Posterior vena cava (tissue), 2 donors: ENCODE data around the gene PHF10. TPM values are rescaled to one million over a fixed set of nuclear protein-coding genes. Genes with fewer than 3 reads are reported as not detected.

Experiments
- DNase-seq: peaks from one replicate; pipeline ENCODE4 v3.0.0-alpha.2; 2020; ENCODE audit warnings: low spot score
- intact Hi-C, 2 donors: fragments of 100-400 bp; cut with DNase I; formaldehyde crosslinking; loops; one replicate each; pipeline versions ENCODE4 v1.14.1 to v1.14.2; 2022 to 2023
- total RNA-seq, 2 donors: library from RNA; stranded (reverse); fragmentation: NEBNext Ultra II Directional; extraction: Animal tissue kit (Norgen Biotek cat#: 25700); gene quantifications; one replicate each; pipeline ENCODE4 v1.2.1, GENCODE V29; 2021
- donor health status: DM: yes; HTN: yes; CAD: no.
- donor health status: DM: yes; HTN: yes; CAD: no.

PHF10 gene
- total RNA-seq, 2 donors from 2014 or later, result 36.2 to 57.6 TPM

DNA sequence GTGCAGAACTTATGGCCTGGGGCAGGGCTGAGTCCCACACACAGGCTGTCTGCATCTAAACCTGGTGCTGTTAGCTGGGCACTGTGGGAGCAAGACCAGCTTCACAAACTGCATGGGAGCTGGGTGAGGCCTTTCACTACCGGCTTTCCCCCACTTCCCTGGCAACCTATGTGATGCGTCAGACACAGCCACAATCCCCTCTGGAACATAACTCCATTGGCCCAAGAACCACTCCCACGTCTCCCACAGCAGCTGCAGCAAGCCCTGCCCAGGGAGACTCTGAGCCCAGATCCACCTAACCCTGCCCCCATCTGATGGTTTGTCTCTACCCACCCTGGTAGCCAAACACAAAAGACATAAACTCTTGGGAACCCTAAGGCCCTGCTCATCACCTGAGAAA lies 31.8 kb downstream of the PHF10 start:
- intact Hi-C loops, result no loop called here

DNA sequence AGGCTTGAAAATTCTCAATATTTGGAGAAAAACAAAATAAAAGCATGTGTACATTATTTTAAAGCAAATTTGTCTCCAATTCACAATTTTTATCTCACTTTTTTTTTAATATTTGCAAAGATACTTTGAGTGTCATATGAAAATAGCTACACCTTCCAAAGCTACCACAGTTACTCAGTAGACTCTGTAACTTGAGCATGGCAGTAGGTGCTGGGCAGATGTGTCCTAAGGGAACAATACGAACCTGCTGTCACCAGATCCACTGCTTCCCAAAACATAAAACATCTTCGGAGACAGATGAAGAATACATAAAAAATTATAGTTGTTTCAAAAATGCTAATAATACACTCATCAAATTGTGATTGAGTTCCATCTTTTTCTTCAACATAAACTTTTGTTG lies 33.0 kb downstream of the PHF10 start:
- no peak for DNase-seq
- intact Hi-C loops, result no loop called here

More for the DNA sequence above, 31.8 kb downstream of the PHF10 start:
- no peak for DNase-seq

DNA sequence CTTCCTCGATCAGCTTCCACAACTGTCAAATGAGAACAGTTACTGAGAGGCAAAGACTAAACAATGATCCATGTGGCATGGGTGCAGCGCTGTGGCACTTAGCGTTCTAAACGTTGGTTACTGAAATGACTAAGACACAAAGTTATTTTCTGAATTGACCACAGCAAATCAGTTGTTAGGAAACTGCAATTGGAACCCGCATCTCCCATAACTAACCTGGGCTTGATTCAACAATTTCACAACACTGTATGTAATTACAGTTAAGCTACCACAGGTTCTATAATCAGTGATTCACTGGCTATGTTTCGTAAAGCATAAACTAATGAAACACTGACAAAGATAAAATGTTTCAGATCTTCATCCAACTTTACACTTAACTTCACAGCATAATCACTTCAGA lies 35.0 kb downstream of the PHF10 start:
- intact Hi-C loops, result no loop called here
- no peak for DNase-seq

DNA sequence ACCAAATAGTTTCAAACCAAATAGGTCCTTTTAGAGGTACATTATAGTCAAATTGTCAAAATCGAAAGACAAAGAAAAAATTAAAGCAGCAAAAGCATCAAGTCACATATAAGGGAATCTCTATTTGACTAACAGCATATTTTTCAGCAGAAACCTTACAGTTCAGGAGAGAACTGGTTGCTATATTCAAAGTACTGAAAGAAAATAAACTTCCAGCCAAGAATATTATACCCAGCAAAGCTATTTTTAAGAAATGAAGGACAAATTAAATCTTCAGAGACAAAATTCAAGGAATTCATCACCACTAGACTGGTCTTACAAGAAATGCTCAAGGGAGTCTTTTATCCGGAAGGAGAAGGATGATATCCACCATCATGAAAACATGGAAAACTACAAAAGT lies 38.4 kb downstream of the PHF10 start:
- intact Hi-C loops, result no loop called here

DNA sequence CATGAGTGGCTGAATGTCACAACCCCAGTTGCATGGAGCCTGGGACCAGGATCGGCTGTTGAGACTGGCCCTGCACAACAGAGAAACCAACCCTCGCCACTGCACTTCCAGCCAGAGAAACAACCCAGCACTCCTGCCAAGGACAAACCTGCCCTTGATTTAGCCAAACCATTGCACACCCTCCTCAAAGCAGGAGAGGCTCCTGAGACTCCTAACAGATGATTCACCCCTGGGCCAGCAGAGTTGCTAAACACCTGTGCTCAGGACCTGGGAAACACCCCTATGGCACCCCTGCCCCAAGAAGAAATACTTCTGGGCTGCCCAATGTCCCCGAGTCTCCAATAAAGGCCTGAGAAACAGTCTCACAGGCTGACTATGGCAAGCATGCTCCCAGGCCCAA lies 40.2 kb downstream of the PHF10 start:
- intact Hi-C loops, result no loop called here
- DNase-seq, result no peak

More for the DNA sequence above, 38.4 kb downstream of the PHF10 start:
- no peak for DNase-seq

DNA sequence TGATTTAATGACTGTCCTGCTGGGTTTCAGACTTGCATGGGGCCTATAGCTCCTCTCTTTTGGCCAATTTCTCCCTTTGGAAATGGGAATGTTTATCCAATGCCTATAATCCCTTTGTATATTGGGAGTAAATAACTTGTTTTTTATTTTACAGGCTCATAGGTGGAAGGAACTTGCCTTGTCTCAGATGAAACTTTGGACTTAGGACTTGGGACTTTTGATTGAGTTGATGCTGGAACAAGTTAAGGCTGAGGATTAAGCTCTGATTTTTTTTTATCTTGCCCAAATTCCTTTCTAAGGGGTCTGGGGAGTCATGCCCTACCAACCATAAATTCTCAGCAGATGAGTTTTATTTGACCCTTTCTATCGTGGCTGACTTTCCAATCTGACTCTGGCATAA lies 46.0 kb downstream of the PHF10 start:
- intact Hi-C loops, result no loop called here

DNA sequence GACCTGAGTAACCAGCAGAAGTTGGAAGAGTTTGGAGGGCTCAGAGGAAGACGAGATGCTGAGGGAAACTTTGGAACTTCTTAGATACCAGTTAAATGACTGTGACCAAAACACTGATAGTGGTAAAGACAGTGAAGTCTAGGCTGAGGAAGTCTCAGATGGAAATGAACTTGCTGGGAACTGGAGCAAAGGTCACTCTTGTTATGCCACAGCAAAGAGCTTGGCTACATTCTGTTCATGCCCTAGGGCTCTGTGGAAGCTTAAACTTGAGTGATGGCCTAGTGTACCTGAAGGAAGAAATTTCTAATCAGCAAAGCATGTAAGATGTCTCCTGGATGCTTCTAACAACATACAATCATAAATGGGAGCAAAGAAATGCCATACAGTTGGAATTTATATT lies 47.2 kb downstream of the PHF10 start:
- no peak for DNase-seq
- intact Hi-C loops, result no loop called here

More for the DNA sequence above, 46.0 kb downstream of the PHF10 start:
- DNase-seq, result no peak

DNA sequence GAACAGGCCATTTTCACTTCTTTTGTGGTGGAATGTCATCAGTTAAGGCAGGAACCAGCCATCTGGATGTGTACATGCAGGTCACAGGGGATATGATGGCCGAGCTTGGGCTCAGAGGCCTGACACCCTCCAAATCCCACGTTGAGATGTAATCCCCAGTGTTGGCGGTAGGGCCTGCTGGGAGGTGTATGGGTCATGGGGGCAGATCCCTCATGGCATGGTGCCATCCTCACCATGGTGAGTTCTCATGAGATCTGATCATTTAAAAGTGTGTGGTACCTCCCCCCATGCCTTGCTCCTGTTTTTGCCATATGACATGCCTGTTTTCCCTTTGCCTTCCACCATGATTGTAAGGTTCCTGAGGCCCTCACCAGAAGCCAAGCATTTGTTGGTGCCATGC lies 49.3 kb downstream of the PHF10 start:
- intact Hi-C loops, result no loop called here
- no peak for DNase-seq

- intact Hi-C loops, result no loop called here
- no peak for DNase-seq
These were observed 52.7 kb downstream of the PHF10 start for GRCh38 chr6:169671563-169671962.

DNA sequence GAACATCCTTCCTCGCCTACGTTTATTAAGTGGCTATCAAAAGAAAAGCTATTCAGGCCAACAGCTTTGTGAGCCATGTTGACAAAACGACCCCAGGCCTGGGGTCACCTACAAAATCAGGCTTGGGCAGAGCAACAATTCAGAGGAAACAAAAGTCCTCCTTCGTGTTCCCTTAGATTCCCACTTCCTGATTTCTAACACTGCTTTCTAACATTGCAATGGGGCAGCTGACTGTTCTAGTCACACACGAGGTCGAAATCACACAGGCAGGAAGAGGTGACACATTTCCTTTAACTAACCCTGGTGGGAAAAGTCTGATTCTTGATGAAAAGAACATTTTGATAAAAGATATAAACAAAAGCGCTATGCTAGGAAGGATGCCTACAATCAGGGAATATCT lies 54.4 kb downstream of the PHF10 start:
- intact Hi-C loops, result no loop called here
- no peak for DNase-seq

- intact Hi-C loops, result no loop called here
- DNase-seq, result no peak
These were observed 55.2 kb downstream of the PHF10 start for GRCh38 chr6:169669147-169669546.

GRCh38 chr6:169668203-169668847 lies 56.0 kb downstream of the PHF10 start:
- DNase-seq, result no peak
- intact Hi-C loops, result no loop called here

GRCh38 chr6:169667716-169668115 lies 56.6 kb downstream of the PHF10 start:
- intact Hi-C loops, result no loop called here
- no peak for DNase-seq

GRCh38 chr6:169666441-169666840 lies 57.9 kb downstream of the PHF10 start:
- intact Hi-C loops, result no loop called here
- no peak for DNase-seq

DNA sequence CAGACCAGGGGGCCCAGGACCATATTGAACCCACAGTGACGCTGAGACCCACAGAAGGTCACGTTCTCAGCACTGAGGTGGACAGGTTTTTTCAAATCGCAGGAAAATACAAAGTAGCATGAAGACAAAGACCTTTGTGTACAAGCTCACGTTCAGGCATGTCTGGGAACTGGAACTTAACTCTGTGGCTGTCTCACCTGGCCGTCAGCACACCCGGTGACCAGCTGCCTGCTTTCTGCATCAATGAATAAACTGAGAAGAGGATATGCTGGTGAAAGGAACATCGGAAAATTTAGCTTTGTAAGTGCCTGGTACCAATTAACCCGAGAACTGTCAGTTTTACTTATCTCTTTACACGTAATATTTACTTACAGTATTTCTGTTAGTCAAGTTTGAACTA lies 59.0 kb downstream of the PHF10 start:
- intact Hi-C loops, result no loop called here
- no peak for DNase-seq

DNA sequence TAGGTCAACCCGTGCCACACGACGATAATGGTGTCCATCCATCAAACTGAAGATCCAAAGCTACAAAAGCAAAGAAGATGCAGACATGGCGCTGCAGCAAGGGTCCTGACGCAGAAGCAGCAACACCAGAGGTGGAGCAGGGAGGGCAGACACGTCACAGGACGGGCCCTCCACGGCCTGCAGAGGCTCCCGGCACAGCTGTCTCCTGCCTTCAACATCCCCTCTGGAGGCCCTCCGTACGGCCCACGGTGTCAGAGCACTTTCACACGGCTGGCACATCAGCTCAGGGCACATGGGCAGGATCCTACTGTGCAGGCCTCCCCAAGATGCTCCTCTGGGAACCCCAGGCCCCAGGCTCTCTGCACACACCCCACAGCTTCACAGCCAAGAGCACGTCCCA lies 60.1 kb downstream of the PHF10 start:
- intact Hi-C loops, result no loop called here
- DNase-seq, result no peak

GRCh38 chr6:169663468-169663867 lies 60.8 kb downstream of the PHF10 start:
- no peak for DNase-seq

GRCh38 chr6:169661391-169661756 lies 62.9 kb downstream of the PHF10 start:
- intact Hi-C loops, result no loop called here
- no peak for DNase-seq

More at GRCh38 chr6:169663468-169663867, 60.8 kb downstream of the PHF10 start:
- intact Hi-C loops, result no loop called here

DNA sequence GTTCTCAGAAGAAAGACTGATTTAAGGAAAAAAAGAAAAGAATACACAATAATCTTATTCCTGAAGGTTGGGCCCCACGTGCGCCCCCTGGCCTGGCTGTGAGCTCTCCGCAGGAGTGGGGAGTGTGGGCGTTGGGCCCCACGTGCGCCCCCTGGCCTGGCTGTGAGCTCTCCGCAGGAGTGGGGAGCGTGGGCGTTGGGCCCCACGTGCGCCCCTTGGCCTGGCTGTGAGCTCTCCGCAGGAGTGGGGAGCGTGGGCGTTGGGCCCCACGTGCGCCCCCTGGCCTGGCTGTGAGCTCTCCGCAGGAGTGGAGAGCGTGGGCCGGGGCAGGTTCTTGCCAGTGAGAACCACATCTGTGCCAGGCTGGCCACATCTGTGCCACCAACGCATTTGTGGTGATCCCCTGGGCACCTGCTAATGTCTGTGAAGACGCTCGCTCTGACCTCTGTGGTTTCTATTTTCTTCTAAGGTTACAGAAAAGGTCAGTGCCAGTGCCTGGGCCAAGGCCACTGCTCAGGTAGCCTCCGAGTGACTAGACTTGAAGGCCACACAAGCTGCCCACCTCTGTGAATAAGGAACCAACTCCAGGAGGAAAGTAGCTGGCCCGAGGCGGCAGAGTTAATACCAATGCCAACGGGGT lies 63.4 kb downstream of the PHF10 start:
- intact Hi-C loops, result no loop called here

GRCh38 chr6:169659820-169660610 lies 64.3 kb downstream of the PHF10 start:
- no peak for DNase-seq
- intact Hi-C loops, result loop anchor here in 1 of 2 donors (10.0 kb wide), 1 partner anchor 655 kb away; no protein-coding TSS in a partner anchor

More for the DNA sequence above, 63.4 kb downstream of the PHF10 start:
- no peak for DNase-seq

DNA sequence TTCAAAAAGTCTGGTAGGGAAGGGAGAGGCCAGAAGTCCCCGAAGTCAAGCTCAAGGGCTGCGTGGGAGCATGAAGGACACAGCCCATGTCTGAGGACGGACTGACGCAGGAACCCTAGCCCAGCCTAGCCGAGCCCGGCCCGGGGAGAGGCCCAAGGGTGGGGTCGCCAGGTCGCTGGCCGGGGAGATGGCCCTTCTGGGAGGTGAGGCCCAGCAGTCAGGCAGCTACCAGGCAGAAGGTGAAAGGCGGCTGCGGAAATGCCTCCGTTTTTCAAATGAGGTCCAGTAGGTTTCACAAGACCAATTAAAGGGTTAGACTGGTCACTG lies 67.1 kb downstream of the PHF10 start:
- no peak for DNase-seq
- intact Hi-C loops, result loop anchor here in 1 of 2 donors (10.0 kb wide), 1 partner anchor 658 kb away; no protein-coding TSS in a partner anchor
